C4-2B (cell line): ENCODE measurements around the gene EEF2K.

Experiments used
- H3K27ac ChIP-seq: fragments of 450-650 bp; 2 replicates; pipeline ENCODE4 v1.5.1; 2017
- ZFX ChIP-seq: fragments of 450-650 bp; IDR thresholded peaks from 2 replicates; pipeline ENCODE4 v1.6.1; 2017
- TF ChIP-seq, protein P1 (sequence below): fragments of 450-650 bp; conservative IDR thresholded peaks from 2 replicates; pipeline ENCODE4 v1.5.1; 2017; ENCODE audit warnings: mild to moderate bottlenecking

EEF2K gene

DNA sequence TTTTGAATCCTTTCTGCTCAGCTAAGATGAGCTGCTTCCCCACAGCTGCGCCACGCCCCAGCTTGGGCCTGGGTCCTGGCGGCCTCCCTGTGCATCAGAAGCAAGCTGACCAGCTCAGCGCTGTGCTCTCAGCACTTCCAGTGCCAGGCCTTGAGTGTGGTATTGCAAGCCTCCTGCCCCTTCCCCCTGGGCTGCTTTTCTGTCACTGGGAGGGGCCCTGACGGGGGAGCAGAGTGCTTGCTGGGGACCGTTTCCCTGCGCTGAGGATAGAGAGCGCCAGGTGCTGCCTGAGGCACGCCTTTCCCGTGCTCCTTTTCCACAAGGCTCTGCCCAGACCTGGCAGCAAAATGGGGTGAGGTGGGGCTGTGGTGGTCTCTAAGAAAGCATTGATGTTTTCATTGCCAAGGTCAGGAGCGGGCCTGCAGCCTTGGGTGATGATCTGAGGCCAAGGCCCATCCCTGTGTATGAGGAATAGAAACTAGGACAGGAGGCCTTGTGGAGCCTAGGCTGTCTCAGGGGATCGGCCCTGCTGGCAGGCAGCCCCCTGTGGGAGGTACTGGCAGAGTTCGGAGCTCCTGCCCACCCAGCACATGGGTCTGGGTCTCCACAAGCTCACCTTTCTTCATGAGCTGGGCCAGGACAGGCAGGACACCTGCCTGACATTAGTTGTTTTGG lies 120.8 kb downstream of the EEF2K start:
- no peak for TF ChIP-seq ZFX
- no peak overlapping the region for H3K27ac ChIP-seq

DNA sequence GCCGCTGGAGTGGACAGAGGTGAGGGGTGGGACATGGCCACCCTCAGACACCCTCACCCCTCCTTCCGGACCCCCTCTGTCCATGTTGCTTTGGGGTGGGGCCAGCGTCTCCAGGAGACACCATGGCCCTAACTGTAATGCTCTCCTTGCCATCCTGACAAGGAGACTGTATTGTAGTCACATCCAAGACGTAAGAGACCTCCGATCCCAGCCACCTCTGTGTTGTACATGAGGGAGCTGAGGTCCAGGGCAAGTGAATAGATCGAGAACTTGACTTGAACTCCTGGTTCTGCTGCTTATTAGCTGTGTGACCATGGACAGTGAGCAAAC lies 121.3 kb downstream of the EEF2K start:
- no peak overlapping the region for H3K27ac ChIP-seq
- TF ChIP-seq, protein P1, sequence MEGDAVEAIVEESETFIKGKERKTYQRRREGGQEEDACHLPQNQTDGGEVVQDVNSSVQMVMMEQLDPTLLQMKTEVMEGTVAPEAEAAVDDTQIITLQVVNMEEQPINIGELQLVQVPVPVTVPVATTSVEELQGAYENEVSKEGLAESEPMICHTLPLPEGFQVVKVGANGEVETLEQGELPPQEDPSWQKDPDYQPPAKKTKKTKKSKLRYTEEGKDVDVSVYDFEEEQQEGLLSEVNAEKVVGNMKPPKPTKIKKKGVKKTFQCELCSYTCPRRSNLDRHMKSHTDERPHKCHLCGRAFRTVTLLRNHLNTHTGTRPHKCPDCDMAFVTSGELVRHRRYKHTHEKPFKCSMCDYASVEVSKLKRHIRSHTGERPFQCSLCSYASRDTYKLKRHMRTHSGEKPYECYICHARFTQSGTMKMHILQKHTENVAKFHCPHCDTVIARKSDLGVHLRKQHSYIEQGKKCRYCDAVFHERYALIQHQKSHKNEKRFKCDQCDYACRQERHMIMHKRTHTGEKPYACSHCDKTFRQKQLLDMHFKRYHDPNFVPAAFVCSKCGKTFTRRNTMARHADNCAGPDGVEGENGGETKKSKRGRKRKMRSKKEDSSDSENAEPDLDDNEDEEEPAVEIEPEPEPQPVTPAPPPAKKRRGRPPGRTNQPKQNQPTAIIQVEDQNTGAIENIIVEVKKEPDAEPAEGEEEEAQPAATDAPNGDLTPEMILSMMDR = no peak
- TF ChIP-seq ZFX = no peak

GRCh38 chr16:22328081-22328725 lies 122.1 kb downstream of the EEF2K start:
- no peak for TF ChIP-seq ZFX
- TF ChIP-seq, protein P1 = no peak
- no peak overlapping the region for H3K27ac ChIP-seq

- TF ChIP-seq, protein P1 = no peak
- TF ChIP-seq ZFX = no peak
Measured at GRCh38 chr16:22329199-22329695, 123.2 kb downstream of the EEF2K start.

DNA sequence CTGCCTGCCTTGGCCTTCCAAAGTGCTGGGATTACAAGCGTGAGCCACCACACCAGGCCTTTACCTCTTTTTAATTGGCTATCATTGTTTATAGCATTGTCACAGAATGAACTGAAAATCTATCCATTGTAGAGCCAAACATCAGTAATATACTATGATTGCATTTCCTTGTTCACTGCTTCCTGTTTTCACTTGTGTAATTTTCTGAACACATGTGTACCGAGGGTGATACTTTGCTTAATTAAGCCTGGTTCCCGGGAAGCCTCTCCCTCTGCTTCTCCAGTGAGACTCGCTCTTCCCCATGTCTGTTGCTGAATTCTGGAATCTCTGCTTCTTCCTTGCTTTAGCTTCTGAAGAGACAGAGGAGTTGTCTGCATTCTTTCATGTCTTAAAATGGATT lies 124.2 kb downstream of the EEF2K start:
- no peak overlapping the region for H3K27ac ChIP-seq

More at GRCh38 chr16:22329199-22329695, 123.2 kb downstream of the EEF2K start:
- no peak overlapping the region for H3K27ac ChIP-seq

DNA sequence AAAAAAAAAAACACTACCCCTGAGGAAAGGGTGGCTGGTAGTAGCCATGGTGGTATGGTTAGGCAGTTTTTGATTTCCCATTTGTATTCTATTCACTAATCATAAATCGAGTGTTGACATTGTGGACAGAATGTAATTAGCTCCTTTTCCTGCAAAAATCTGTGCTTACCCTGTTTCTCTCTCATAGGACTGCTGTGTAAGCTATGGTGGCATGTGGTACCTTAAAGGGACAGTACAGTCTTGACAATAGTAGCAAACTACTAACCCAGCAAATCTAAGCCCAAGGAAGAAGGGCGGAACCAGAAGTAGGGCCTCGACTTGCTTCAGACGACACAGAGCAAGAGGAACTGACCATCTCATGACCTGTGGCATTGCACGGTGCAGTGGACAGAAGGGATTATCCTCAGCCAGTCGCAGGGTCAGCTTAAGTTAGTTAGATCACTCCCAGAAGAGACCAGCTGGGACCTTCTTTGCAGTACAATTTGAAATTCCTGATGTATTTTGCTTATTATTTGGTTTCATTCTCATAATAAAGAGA lies 127.4 kb downstream of the EEF2K start:
- H3K27ac ChIP-seq = no peak overlapping the region
- TF ChIP-seq, protein P1 = no peak
- no peak for TF ChIP-seq ZFX

More for the DNA sequence above, 124.2 kb downstream of the EEF2K start:
- no peak for TF ChIP-seq ZFX
- TF ChIP-seq, protein P1 = no peak

DNA sequence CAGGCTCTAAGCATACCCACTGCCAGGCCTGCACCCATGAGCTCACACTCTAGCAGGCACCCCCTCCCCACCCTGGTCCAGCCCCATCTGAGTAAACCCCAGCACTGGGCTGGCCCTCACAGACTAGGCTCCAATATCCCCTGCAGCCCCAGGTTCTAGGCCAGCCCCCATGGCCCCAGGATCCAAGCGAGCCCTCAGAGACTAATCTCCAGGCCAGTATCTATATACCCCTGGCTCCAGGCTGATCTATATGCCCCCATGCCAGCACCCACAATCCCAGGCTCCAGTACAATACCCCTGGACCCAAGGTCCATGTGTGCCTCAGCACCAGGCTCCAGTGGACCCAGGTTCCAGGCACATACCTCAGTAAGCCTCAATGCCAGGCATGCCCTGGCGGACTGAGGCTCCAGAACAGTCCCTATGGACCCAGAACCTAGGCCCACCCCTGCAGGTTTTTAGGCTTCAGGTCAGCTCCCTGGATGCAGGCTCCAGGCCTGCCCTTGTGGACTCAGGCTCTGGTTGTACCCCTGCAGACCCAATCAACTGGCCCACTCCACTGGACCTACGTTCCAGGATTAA lies 129.7 kb downstream of the EEF2K start:
- no peak overlapping the region for H3K27ac ChIP-seq
- no peak for TF ChIP-seq ZFX
- TF ChIP-seq, protein P1 = no peak
